Activated T-helper 1 cell treated with anti-CD3 and anti-CD28 coated beads, Interleukin-2, amount 50 U/mL, for 16 hours (primary cell): ENCODE measurements around the gene CAMTA1.
A peak's percentile ranks its signal among the peaks of the same experiment; 100 is the strongest.

Experiments used
- DNase-seq, 2 donors: peaks; one replicate each; pipeline ENCODE4 v3.0.0-alpha.2; 2020; ENCODE audit warnings: low read depth in 1 of 2, low spot score in 1 of 2

The CAMTA1 gene

GRCh38 chr1:7657287-7658016, 872.2 kb downstream of the CAMTA1 start:
- DNase-seq = no peak

GRCh38 chr1:7658099-7658498, 872.8 kb downstream of the CAMTA1 start:
- DNase-seq = no peak

- DNase-seq = no peak
These were observed 874.3 kb downstream of the CAMTA1 start for GRCh38 chr1:7659514-7659913.

GRCh38 chr1:7663451-7664146, 878.3 kb downstream of the CAMTA1 start:
- DNase-seq = no peak

- DNase-seq = no peak
These were observed 879.1 kb downstream of the CAMTA1 start for GRCh38 chr1:7664147-7664892.

GRCh38 chr1:7664893-7665250, 879.6 kb downstream of the CAMTA1 start:
- no peak for DNase-seq

GRCh38 chr1:7666249-7666648, 881.0 kb downstream of the CAMTA1 start:
- DNase-seq = no peak

- no peak for DNase-seq
These were observed 881.9 kb downstream of the CAMTA1 start for GRCh38 chr1:7667159-7667558.

GRCh38 chr1:7667625-7668218, 882.5 kb downstream of the CAMTA1 start:
- peak; percentile 68 to 77 for DNase-seq

GRCh38 chr1:7669559-7670311, 884.5 kb downstream of the CAMTA1 start:
- peak; percentile 23 to 35 for DNase-seq

GRCh38 chr1:7670334-7671145, 885.3 kb downstream of the CAMTA1 start:
- DNase-seq = no peak

- DNase-seq = no peak
These were observed 885.9 kb downstream of the CAMTA1 start for GRCh38 chr1:7671146-7671465.

GRCh38 chr1:7671676-7672075, 886.4 kb downstream of the CAMTA1 start:
- no peak for DNase-seq

GRCh38 chr1:7672864-7673263, 887.6 kb downstream of the CAMTA1 start:
- DNase-seq = no peak

- DNase-seq = no peak
These were observed 889.7 kb downstream of the CAMTA1 start for GRCh38 chr1:7674972-7675371.

GRCh38 chr1:7675431-7676273, 890.4 kb downstream of the CAMTA1 start:
- no peak for DNase-seq

- DNase-seq = no peak
These were observed 891.2 kb downstream of the CAMTA1 start for GRCh38 chr1:7676274-7676945.

GRCh38 chr1:7677111-7677510, 891.9 kb downstream of the CAMTA1 start:
- no peak for DNase-seq

GRCh38 chr1:7677815-7678214, 892.6 kb downstream of the CAMTA1 start:
- no peak for DNase-seq
